Measurements from ENCODE around the gene MED14.
A peak's percentile ranks its signal among the peaks of the same experiment; 100 is the strongest.

DNA sequence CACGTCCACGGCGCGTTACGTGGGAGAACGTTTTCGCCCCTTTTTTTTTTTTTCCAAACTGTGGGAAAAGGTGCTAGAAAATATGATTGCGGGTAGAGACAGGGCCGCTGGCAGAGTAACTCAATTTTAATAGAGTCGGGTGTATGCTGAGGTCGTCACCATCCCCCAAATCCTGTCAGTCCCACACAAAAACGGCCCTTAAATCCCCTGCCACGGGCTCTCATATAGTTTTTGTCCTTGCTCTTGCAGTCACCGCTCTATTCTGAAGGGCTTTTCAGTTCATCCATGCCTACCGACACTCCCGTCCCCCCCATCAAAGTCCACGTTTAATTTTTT, 796 bp upstream of the MED14 start:
- TF ChIP-seq, protein P1, sequence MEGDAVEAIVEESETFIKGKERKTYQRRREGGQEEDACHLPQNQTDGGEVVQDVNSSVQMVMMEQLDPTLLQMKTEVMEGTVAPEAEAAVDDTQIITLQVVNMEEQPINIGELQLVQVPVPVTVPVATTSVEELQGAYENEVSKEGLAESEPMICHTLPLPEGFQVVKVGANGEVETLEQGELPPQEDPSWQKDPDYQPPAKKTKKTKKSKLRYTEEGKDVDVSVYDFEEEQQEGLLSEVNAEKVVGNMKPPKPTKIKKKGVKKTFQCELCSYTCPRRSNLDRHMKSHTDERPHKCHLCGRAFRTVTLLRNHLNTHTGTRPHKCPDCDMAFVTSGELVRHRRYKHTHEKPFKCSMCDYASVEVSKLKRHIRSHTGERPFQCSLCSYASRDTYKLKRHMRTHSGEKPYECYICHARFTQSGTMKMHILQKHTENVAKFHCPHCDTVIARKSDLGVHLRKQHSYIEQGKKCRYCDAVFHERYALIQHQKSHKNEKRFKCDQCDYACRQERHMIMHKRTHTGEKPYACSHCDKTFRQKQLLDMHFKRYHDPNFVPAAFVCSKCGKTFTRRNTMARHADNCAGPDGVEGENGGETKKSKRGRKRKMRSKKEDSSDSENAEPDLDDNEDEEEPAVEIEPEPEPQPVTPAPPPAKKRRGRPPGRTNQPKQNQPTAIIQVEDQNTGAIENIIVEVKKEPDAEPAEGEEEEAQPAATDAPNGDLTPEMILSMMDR (IDR thresholded peaks at IDR 0.05 in 2 of 3, conservative IDR thresholded peaks at IDR 0.05 in 1 of 3; ENCODE audit: control insufficient read depth in 2 of 3, extremely low read depth in 1 of 3, insufficient read depth in 1 of 3, low read depth in 3 of 3, low read length in 3 of 3), result no peak
- TF ChIP-seq, protein P2, sequence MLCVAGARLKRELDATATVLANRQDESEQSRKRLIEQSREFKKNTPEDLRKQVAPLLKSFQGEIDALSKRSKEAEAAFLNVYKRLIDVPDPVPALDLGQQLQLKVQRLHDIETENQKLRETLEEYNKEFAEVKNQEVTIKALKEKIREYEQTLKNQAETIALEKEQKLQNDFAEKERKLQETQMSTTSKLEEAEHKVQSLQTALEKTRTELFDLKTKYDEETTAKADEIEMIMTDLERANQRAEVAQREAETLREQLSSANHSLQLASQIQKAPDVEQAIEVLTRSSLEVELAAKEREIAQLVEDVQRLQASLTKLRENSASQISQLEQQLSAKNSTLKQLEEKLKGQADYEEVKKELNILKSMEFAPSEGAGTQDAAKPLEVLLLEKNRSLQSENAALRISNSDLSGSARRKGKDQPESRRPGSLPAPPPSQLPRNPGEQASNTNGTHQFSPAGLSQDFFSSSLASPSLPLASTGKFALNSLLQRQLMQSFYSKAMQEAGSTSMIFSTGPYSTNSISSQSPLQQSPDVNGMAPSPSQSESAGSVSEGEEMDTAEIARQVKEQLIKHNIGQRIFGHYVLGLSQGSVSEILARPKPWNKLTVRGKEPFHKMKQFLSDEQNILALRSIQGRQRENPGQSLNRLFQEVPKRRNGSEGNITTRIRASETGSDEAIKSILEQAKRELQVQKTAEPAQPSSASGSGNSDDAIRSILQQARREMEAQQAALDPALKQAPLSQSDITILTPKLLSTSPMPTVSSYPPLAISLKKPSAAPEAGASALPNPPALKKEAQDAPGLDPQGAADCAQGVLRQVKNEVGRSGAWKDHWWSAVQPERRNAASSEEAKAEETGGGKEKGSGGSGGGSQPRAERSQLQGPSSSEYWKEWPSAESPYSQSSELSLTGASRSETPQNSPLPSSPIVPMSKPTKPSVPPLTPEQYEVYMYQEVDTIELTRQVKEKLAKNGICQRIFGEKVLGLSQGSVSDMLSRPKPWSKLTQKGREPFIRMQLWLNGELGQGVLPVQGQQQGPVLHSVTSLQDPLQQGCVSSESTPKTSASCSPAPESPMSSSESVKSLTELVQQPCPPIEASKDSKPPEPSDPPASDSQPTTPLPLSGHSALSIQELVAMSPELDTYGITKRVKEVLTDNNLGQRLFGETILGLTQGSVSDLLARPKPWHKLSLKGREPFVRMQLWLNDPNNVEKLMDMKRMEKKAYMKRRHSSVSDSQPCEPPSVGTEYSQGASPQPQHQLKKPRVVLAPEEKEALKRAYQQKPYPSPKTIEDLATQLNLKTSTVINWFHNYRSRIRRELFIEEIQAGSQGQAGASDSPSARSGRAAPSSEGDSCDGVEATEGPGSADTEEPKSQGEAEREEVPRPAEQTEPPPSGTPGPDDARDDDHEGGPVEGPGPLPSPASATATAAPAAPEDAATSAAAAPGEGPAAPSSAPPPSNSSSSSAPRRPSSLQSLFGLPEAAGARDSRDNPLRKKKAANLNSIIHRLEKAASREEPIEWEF (IDR thresholded peaks at IDR 0.05; ENCODE audit: insufficient replicate concordance, low read depth, low read length), result peak; percentile 45
- no peak for TF ChIP-seq GATAD2B (conservative IDR thresholded peaks at IDR 0.05; ENCODE audit: low read depth)

All from GM12878 (cell line).